GM12892 (cell line): ENCODE data around the gene RBL2. TPM values are rescaled to one million over a fixed set of nuclear protein-coding genes. Genes with fewer than 3 reads are reported as not detected.
"Not testable (repeated sequence)": the region's sequence is repeated elsewhere in the genome, so short reads cannot be mapped to it uniquely, and the experiment has no call there.

Experiments used
- DNase-seq: peaks from one replicate; pipeline ENCODE4 v3.0.0; 2011; ENCODE audit not compliant: insufficient read length
- FAIRE-seq: peaks from 2 replicates; lab custom pipeline; 2011; peaks lifted over from hg19 to GRCh38; lab: Jason Lieb, UNC
- POLR2A ChIP-seq: IDR thresholded peaks from 2 replicates; pipeline ENCODE4 v1.6.1; 2011; ENCODE audit warnings: low read depth, low read length, control low read depth
- POLR2AphosphoS5 ChIP-seq: IDR thresholded peaks from 2 replicates; pipeline ENCODE4 v1.6.1; 2011; ENCODE audit warnings: low read depth, low read length, control low read depth
- TAF1 ChIP-seq: IDR thresholded peaks from 2 replicates; pipeline ENCODE4 v1.6.1; 2011; ENCODE audit warnings: low read depth, mild to moderate bottlenecking, control low read depth, low read length, borderline replicate concordance
- polyA plus RNA-seq: library from polyadenylated mRNA; unstranded; fragments of >200 nt; gene quantifications from one replicate; pipeline ENCODE4 v1.2.1, GENCODE V29; 2012; ENCODE audit warnings: missing spikeins, inconsistent platforms; ENCODE audit not compliant: missing spikeins

RBL2 gene, protein sequence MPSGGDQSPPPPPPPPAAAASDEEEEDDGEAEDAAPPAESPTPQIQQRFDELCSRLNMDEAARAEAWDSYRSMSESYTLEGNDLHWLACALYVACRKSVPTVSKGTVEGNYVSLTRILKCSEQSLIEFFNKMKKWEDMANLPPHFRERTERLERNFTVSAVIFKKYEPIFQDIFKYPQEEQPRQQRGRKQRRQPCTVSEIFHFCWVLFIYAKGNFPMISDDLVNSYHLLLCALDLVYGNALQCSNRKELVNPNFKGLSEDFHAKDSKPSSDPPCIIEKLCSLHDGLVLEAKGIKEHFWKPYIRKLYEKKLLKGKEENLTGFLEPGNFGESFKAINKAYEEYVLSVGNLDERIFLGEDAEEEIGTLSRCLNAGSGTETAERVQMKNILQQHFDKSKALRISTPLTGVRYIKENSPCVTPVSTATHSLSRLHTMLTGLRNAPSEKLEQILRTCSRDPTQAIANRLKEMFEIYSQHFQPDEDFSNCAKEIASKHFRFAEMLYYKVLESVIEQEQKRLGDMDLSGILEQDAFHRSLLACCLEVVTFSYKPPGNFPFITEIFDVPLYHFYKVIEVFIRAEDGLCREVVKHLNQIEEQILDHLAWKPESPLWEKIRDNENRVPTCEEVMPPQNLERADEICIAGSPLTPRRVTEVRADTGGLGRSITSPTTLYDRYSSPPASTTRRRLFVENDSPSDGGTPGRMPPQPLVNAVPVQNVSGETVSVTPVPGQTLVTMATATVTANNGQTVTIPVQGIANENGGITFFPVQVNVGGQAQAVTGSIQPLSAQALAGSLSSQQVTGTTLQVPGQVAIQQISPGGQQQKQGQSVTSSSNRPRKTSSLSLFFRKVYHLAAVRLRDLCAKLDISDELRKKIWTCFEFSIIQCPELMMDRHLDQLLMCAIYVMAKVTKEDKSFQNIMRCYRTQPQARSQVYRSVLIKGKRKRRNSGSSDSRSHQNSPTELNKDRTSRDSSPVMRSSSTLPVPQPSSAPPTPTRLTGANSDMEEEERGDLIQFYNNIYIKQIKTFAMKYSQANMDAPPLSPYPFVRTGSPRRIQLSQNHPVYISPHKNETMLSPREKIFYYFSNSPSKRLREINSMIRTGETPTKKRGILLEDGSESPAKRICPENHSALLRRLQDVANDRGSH
- polyA plus RNA-seq: 36.1 TPM

DNA sequence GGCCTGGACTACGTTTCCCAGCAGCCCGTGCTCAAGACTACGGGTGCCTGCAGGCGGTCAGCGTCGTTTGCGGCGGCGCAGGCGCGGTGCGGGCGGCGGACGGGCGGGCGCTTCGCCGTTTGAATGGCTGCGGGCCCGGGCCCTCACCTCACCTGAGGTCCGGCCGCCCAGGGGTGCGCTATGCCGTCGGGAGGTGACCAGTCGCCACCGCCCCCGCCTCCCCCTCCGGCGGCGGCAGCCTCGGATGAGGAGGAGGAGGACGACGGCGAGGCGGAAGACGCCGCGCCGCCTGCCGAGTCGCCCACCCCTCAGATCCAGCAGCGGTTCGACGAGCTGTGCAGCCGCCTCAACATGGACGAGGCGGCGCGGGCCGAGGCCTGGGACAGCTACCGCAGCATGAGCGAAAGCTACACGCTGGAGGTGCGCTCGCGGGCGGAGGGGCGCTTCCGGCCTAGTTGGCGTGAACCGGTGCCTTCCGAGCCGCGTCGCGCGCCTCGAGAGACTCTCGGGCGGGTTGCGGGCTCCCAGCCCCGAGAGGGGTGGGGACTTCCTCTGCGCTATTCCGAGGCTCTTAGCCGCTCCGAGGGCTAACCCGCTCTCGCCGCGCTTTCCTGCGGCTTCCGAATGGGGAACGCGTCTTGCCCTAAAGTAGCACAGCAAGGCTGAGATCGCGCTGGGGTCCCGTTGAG is at the start of gene RBL2:
TSS of gene RBL2 (plus strand) at position 95 of the 689 bp plus-strand sequence. CDS start at position 181, 86 bp downstream.
- peak; percentile 56 for DNase-seq
- peak; percentile 97 for FAIRE-seq
- TF ChIP-seq POLR2A (peak; percentile 49; the same call in 1 of the 2 replicates), TAF1 (peak; percentile 38; the same call in 1 of the 2 replicates), POLR2AphosphoS5 (peak; percentile 20; the same call in 1 of the 2 replicates)

DNA sequence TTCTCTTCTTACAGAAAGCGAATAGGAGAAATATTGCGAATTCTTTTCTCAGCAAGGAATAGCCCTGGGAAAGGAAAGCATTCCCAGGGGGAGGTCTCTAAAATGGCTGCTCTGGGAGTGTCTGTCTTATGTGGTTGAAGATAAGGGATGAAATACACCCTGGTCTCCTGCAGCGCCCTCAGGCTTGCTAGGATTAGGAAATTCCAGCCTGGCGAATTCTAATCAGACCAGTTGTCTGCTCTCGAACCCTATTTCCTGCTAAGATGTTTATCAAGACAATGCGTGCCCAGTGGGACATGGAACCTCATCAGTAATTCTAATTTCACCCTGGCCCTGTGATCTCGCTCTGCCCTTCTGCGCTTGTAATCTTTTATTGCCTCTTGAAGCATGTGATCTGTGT is 49.7 kb upstream of the RBL2 start:
- FAIRE-seq: peak; percentile 5

DNA sequence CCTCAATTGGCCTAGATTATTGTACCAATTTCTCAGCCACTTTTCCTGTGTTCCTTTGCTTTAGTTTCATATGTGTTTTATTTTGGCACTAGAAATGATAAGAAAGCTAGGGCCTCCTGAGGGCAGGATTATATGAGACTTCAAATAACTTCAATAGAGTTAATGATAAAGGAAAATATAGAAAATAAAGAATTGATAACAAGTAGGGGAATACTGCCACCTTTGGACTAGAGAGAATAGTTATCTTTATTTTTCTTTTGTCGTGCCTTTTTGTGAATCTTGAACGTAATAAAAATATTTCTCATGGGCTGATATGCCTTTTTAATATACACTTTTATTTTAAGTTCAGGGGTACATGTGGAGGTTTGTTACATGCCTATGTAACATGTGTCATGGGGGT is 29.3 kb upstream of the RBL2 start:
- no peak for FAIRE-seq
- DNase-seq: no peak
- TF ChIP-seq TAF1 (no peak), POLR2A (no peak), POLR2AphosphoS5 (no peak)

More for the DNA sequence above, 49.7 kb upstream of the RBL2 start:
- not testable (repeated sequence) for DNase-seq

DNA sequence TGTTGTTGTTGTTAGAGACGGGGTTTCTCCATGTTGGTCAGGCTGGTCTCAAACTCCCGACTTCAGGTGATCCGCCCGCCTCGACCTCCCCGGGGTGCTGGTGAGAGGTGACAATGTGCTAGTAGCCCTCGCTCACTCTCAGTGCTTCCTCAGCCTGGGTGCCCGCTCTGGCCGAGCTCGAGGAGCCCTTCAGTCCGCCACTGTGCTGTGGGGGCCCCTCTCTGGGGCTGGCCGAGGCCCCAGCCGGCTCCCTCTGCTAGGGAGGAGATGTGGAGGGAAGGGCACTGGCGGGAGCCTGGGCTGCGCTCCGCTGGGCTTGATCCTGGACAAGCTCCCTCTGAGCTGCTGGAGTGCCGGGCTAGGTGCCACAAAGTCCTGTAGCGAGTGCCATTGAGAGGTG is 21.7 kb upstream of the RBL2 start:
- DNase-seq (no peak), FAIRE-seq (no peak)
- no peak for TF ChIP-seq POLR2AphosphoS5

DNA sequence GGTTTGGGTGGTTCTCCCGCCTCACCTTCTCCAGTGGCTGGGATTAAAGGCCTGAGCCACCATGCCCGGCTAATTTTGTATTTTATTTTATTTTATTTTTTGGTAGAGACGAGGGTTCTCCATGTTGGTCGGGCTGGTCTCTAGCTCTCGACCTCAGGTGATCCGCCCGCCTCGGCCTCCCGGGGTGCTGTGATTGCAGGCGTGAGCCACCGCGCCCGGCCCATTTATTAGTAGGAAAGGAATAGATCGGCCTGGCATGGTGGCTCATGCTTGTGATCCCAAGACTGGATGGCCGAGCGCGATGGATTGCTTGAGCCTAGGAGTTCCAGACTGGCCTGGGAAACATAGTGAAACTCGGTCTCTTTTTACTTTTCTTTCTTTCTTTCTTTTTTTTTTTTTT is 20.4 kb upstream of the RBL2 start:
- no peak for DNase-seq
- TF ChIP-seq POLR2AphosphoS5: no peak
- TF ChIP-seq TAF1: no peak
- no peak for TF ChIP-seq POLR2A
- no peak for FAIRE-seq

DNA sequence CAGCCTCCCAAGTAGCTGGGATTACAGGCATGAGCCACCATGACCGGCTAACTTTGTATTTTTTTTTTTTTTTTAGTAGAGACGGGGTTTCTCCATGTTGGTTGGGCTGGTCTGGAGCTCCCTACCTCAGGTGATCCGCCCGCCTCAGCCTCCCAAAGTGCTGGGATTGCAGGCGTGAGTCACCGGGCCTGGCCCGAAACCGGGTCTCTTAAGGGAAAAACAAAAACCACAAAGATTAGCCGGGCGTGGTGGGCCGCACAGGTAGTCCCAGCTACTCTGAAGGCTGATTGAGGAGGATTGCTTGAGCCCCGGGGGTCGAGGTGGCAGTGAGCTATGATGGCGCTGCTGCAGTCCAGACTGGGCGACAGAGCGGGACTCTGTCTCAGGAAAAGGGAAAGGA is 19.9 kb upstream of the RBL2 start:
- no peak for FAIRE-seq
- DNase-seq: no peak
- TF ChIP-seq TAF1 (no peak), POLR2A (no peak), POLR2AphosphoS5 (no peak)

DNA sequence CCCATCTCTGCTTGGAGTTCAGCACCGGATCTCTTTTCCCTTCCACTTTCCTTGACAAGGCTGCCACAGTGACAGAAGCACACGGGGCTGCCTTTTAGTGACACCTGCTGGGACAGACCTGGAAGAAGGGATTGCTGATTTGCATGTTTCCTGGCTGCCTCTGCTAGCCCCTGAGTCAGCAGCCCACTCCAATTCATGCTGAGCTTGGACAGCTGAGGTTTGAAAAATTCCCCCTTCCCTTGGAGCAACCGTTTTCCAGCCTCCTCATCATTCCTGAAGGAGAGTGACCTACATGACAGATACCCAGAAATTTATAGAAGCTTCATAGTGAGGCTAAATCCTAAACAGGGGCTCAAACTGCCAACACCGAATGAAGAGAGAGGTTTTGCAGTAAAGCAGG is 18.8 kb upstream of the RBL2 start:
- no peak for FAIRE-seq

DNA sequence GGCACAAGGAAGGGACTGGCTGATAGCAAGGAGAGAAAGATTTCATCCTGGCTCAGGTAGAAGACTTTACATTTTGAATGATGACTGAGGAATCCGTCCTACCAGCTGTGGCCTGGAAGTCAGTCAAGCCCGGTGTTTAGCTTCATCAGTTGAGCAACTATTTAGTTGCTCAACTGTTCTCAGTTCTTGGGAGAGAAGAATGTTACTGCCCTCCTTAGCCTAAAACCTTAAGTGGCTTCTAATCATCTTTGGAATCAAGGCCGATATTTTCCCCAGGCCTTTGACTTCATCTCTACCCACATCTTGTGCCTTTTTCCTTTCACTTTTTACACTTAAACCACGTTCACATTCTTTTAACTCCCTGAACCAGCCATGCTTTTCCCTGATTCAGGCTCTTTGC is 17.3 kb upstream of the RBL2 start:
- TF ChIP-seq POLR2A (no peak), POLR2AphosphoS5 (no peak), TAF1 (no peak)
- FAIRE-seq (no peak), DNase-seq (no peak)

More for the DNA sequence above, 18.8 kb upstream of the RBL2 start:
- TF ChIP-seq POLR2AphosphoS5 (no peak), TAF1 (no peak), POLR2A (no peak)
- no peak for DNase-seq

DNA sequence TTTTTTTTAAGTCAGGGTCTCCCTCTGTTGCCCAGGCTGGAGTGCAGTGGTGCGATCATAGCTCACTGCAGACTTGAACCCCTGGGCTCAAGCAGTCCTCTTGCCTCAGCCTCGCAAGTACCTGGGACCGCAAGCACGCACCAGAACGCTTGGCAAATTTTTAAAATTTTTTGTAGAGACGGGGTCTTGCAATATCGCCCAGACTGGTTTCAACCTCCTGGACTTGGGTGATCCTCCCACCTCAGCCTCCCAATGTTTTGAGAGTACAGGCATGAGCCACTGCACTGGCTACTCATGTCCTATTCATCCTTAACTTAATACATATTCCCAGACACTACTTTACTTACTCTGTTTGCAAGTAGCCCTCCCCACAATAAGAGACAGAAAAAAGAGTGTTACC is 16.3 kb upstream of the RBL2 start:
- FAIRE-seq: no peak
- no peak for DNase-seq

DNA sequence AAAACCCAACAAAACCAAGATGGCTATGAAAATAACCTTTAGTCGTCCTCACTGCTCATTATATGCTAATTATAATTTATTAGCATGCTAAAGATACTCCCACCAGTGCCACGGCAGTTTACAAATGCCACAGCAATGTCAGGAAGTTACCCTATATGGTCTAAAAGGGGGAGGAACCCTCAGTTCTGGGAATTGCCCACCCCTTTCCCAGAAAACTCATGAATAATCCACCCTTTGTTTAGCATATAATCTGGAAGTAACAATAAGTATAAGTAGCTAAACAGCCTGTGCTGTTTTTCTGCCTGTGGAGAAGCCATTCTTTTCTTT is 14.9 kb upstream of the RBL2 start:
- not testable (repeated sequence) for FAIRE-seq, DNase-seq

More for the DNA sequence above, 16.3 kb upstream of the RBL2 start:
- no peak for TF ChIP-seq POLR2A
- no peak for TF ChIP-seq POLR2AphosphoS5
- TF ChIP-seq TAF1: no peak

DNA sequence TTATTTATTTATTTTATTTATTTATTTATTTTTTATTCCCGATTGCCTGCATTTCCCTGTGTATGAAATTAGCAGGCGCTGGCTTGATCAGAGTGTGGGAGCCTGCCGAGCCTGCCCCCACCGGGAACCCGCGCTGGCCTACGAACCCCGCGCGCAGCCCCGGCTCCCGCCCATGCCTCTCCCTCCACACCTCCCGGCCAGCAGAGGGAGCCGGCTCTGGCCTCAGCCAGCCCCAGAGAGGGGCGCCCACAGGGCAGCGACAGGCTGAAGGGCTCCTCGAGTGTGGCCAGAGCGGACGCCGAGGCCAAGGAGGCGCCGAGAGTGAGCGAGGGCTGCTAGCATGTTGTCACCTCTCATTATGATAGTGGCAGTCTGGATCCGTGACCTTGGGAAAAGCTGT is 13.0 kb upstream of the RBL2 start:
- DNase-seq: no peak
- FAIRE-seq: no peak
- TF ChIP-seq TAF1 (no peak), POLR2A (no peak), POLR2AphosphoS5 (no peak)

DNA sequence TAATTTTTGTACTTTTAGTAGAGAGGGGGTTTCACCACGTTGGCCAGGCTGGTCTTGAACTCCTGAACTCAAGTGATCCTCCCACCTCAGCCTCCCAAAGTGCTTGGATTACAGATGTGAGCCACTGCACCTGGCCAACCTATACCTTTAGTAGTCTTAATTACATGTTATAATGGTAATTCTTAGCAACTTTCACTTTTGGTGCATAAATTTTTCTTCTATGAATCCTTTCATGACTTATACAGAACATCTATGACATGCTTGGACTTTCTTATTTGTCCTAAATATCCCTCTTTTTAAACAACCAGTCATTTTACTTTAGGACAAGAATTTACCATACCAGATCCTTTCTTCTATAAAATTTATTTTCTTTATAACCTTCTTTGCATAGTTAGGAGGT is 10.3 kb upstream of the RBL2 start:
- not testable (repeated sequence) for FAIRE-seq

More for the DNA sequence above, 10.3 kb upstream of the RBL2 start:
- not testable (repeated sequence) for DNase-seq
